ENCODE measurements around the gene A1CF.
"Not testable (repeated sequence)": the region's sequence is repeated elsewhere in the genome, so short reads cannot be mapped to it uniquely, and the experiment has no call there.

Gene A1CF

DNA sequence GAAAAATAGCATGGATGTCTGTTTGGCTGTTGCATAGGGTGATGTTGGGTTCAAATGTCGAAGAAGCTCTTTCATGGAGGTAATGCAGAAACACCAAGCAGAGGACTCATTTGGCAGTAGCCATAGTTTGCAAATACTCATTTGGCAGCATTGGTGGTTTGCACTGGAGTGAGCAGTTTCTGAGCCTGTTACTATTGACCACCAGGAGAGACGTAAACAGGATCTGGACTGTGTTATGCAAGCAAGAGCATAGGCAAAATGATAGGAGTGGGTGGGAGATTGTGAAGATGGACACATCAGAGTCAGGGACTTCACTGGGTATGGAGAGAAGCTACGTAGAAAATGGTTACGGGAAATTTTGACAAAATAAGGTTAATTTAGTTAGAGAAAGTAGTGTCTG, 22.9 kb upstream of the A1CF start:
- no peaks in the 10 kb centered on the region for H3K9me2 ChIP-seq (replicated peaks; ENCODE audit: control insufficient read depth, low read length)
- H3K79me2 ChIP-seq (ENCODE audit: control insufficient read depth, low read length): no peaks in the 10 kb centered on the region
- H3K4me2 ChIP-seq (ENCODE audit: low read length): no peak overlapping the region
- no peaks in the 10 kb centered on the region for H3K4me1 ChIP-seq (ENCODE audit: control insufficient read depth, low read length)
- H3K4me3 ChIP-seq (ENCODE audit: low read length): no peak overlapping the region
- no peaks in the 10 kb centered on the region for H4K20me1 ChIP-seq (ENCODE audit: control insufficient read depth, insufficient read depth, low read depth, low read length)
- no peaks in the 10 kb centered on the region for H3K9me3 ChIP-seq (ENCODE audit: control insufficient read depth, insufficient read depth, low read length)
- TF ChIP-seq EZH2phosphoT487 (IDR thresholded peaks at IDR 0.05; ENCODE audit: borderline replicate concordance, low read length): no peak
- TF ChIP-seq, protein P1, sequence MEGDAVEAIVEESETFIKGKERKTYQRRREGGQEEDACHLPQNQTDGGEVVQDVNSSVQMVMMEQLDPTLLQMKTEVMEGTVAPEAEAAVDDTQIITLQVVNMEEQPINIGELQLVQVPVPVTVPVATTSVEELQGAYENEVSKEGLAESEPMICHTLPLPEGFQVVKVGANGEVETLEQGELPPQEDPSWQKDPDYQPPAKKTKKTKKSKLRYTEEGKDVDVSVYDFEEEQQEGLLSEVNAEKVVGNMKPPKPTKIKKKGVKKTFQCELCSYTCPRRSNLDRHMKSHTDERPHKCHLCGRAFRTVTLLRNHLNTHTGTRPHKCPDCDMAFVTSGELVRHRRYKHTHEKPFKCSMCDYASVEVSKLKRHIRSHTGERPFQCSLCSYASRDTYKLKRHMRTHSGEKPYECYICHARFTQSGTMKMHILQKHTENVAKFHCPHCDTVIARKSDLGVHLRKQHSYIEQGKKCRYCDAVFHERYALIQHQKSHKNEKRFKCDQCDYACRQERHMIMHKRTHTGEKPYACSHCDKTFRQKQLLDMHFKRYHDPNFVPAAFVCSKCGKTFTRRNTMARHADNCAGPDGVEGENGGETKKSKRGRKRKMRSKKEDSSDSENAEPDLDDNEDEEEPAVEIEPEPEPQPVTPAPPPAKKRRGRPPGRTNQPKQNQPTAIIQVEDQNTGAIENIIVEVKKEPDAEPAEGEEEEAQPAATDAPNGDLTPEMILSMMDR (IDR thresholded peaks at IDR 0.05; ENCODE audit: low read depth, low read length, poor library complexity, severe bottlenecking): no peak
- no peak overlapping the region for H3K27ac ChIP-seq (ENCODE audit: low read depth, low read length)
- no peaks in the 10 kb centered on the region for H3K36me3 ChIP-seq (ENCODE audit: control insufficient read depth, low read length)
- H3K27me3 ChIP-seq (ENCODE audit: control insufficient read depth, low read length): no peaks in the 10 kb centered on the region
- no peaks in the 10 kb centered on the region for H3F3A ChIP-seq (ENCODE audit: control insufficient read depth, insufficient read depth)

DNA sequence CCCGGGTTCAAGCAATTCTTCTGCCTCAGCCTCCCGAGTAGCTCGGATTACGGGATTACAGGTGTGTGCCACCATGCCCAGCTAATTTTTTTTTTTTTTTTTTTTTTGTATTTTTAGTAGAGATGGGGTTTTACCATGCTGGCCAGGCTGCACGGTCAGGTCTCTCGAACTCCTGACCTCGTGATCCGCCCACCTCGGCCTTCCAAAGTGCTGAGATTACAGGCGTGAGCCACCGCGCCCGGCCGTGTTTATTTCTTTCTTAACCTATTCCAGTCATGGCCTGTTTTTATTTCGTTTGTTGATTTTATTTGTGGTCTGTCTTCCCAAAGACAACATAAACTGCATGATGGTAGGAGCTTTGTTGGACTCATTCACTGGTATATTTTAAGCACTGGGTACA, 20.4 kb upstream of the A1CF start:
- not testable (repeated sequence) for H3K4me2 ChIP-seq (ENCODE audit: low read length); H3K27ac ChIP-seq (ENCODE audit: low read depth, low read length); H3K27me3 ChIP-seq (ENCODE audit: control insufficient read depth, low read length); H3K4me1 ChIP-seq (ENCODE audit: control insufficient read depth, low read length); H3K36me3 ChIP-seq (ENCODE audit: control insufficient read depth, low read length); H3K9me2 ChIP-seq (replicated peaks; ENCODE audit: control insufficient read depth, low read length); H3K9me3 ChIP-seq (ENCODE audit: control insufficient read depth, insufficient read depth, low read length); H3F3A ChIP-seq (ENCODE audit: control insufficient read depth, insufficient read depth); H3K79me2 ChIP-seq (ENCODE audit: control insufficient read depth, low read length); H3K4me3 ChIP-seq (ENCODE audit: low read length); H4K20me1 ChIP-seq (ENCODE audit: control insufficient read depth, insufficient read depth, low read depth, low read length)

DNA sequence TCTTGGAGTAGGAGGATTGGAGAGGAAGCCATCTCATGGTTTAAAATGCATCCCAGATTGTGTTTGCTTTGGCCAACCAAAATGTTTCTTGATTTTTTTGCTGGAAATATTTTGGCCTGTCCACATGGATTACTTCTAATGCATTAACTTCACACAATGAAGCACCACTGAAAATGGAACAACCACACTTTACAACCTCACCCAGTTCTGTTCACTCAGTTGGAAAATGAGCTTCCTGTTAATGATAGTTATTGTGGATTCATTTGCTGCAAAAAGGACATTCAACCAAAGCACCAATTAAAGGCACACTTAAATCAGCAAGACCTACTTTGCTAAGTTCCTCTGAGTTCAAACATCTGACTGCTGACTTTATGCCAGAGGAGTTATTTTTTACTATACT, 11.3 kb upstream of the A1CF start:
- Histone ChIP-seq H3K4me1 (ENCODE audit: control insufficient read depth, low read length) (no peaks in the 10 kb centered on the region), H3K27ac (ENCODE audit: low read depth, low read length) (no peak overlapping the region), H3K4me3 (ENCODE audit: low read length) (no peak overlapping the region), H3K9me3 (ENCODE audit: control insufficient read depth, insufficient read depth, low read length) (no peaks in the 10 kb centered on the region), H3K36me3 (ENCODE audit: control insufficient read depth, low read length) (no peaks in the 10 kb centered on the region), H3K79me2 (ENCODE audit: control insufficient read depth, low read length) (no peaks in the 10 kb centered on the region), H3K9me2 (replicated peaks; ENCODE audit: control insufficient read depth, low read length) (no peaks in the 10 kb centered on the region), H3F3A (ENCODE audit: control insufficient read depth, insufficient read depth) (no peaks in the 10 kb centered on the region), H4K20me1 (ENCODE audit: control insufficient read depth, insufficient read depth, low read depth, low read length) (no peaks in the 10 kb centered on the region), H3K4me2 (ENCODE audit: low read length) (no peak overlapping the region), H3K27me3 (ENCODE audit: control insufficient read depth, low read length) (peaks cover 16% of the 10 kb centered on the region; the same call in 1 of the 2 replicates)
- TF ChIP-seq, protein P1 (IDR thresholded peaks at IDR 0.05; ENCODE audit: low read depth, low read length, poor library complexity, severe bottlenecking): no peak
- TF ChIP-seq EZH2phosphoT487 (IDR thresholded peaks at IDR 0.05; ENCODE audit: borderline replicate concordance, low read length): no peak

DNA sequence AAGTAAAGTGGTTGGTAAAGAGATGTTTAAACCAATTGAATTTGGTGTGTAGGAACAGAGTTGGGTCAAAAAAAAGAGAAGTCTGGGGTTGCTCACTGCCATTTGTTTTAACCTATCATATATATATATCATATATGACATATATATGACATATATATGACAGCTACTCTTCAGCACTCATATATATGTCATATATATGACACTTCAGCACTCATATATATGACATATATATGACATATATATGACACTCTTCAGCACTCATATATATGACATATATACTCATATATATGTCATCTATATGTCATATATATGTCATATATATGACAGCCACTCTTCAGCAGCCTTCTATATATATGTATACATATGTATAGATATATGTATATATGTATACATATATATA, 8.9 kb upstream of the A1CF start:
- Histone ChIP-seq H3K9me3 (ENCODE audit: control insufficient read depth, insufficient read depth, low read length) (no peaks in the 10 kb centered on the region), H3K4me2 (ENCODE audit: low read length) (no peak overlapping the region), H3K4me3 (ENCODE audit: low read length) (no peak overlapping the region), H3K4me1 (ENCODE audit: control insufficient read depth, low read length) (no peaks in the 10 kb centered on the region), H3K36me3 (ENCODE audit: control insufficient read depth, low read length) (no peaks in the 10 kb centered on the region), H3K79me2 (ENCODE audit: control insufficient read depth, low read length) (no peaks in the 10 kb centered on the region), H3K27me3 (ENCODE audit: control insufficient read depth, low read length) (0 out of 2 replicates have a peak, but pooled peaks cover 12% of the 10 kb centered on the region), H3K9me2 (replicated peaks; ENCODE audit: control insufficient read depth, low read length) (no peaks in the 10 kb centered on the region), H4K20me1 (ENCODE audit: control insufficient read depth, insufficient read depth, low read depth, low read length) (no peaks in the 10 kb centered on the region), H3K27ac (ENCODE audit: low read depth, low read length) (no peak overlapping the region), H3F3A (ENCODE audit: control insufficient read depth, insufficient read depth) (no peaks in the 10 kb centered on the region)
- TF ChIP-seq, protein P1 (IDR thresholded peaks at IDR 0.05; ENCODE audit: low read depth, low read length, poor library complexity, severe bottlenecking): no peak
- no peak for TF ChIP-seq EZH2phosphoT487 (IDR thresholded peaks at IDR 0.05; ENCODE audit: borderline replicate concordance, low read length)

Measured in DOHH2 (cell line).